Stimulated activated CD4-positive, alpha-beta T cell treated with anti-CD3 and anti-CD28 coated beads, Interleukin-1b, Interleukin-23, amount 100 ng/mL, for 4 hours (primary cell): Measurements from ENCODE around the gene HNRNPUL1.
"Not testable (repeated sequence)": the region's sequence is repeated elsewhere in the genome, so short reads cannot be mapped to it uniquely, and the experiment has no call there.

Source experiments
- DNase-seq, 2 donors: peaks; one replicate each; pipeline ENCODE4 v3.0.0-alpha.2; 2020; ENCODE audit warnings: low read depth in 2 of 2

The HNRNPUL1 gene

GRCh38 chr19:41276231-41276630 is 12.1 kb downstream of the HNRNPUL1 start:
- no peak for DNase-seq

- DNase-seq: no peak
Measured at GRCh38 chr19:41278478-41278877, 14.3 kb downstream of the HNRNPUL1 start.

- DNase-seq: no peak
Measured at GRCh38 chr19:41288673-41289530, 24.7 kb downstream of the HNRNPUL1 start.

GRCh38 chr19:41289814-41290213 is 25.6 kb downstream of the HNRNPUL1 start:
- not testable (repeated sequence) for DNase-seq

GRCh38 chr19:41294393-41294792 is 30.2 kb downstream of the HNRNPUL1 start:
- DNase-seq: no peak

GRCh38 chr19:41295499-41295898 is 31.3 kb downstream of the HNRNPUL1 start:
- DNase-seq: no peak

GRCh38 chr19:41296433-41296871 is 32.3 kb downstream of the HNRNPUL1 start:
- DNase-seq: no peak

- no peak for DNase-seq
Measured at GRCh38 chr19:41297628-41298347, 33.6 kb downstream of the HNRNPUL1 start.

GRCh38 chr19:41298348-41298964 is 34.3 kb downstream of the HNRNPUL1 start:
- DNase-seq: no peak

GRCh38 chr19:41299046-41299754 is 35.0 kb downstream of the HNRNPUL1 start:
- no peak for DNase-seq

GRCh38 chr19:41299755-41300089 is 35.5 kb downstream of the HNRNPUL1 start:
- no peak for DNase-seq

- no peak for DNase-seq
Measured at GRCh38 chr19:41300555-41300954, 36.4 kb downstream of the HNRNPUL1 start.

- peak; percentile 36 to 47 for DNase-seq
Measured at GRCh38 chr19:41302624-41303351, 38.6 kb downstream of the HNRNPUL1 start.

GRCh38 chr19:41303954-41304353 is 39.8 kb downstream of the HNRNPUL1 start:
- no peak for DNase-seq

- no peak for DNase-seq
Measured at GRCh38 chr19:41304706-41305483, 40.7 kb downstream of the HNRNPUL1 start.

- no peak for DNase-seq
Measured at GRCh38 chr19:41305927-41306793, 42.0 kb downstream of the HNRNPUL1 start.

- no peak for DNase-seq
Measured at GRCh38 chr19:41307090-41307875, 43.1 kb downstream of the HNRNPUL1 start.

- DNase-seq: no peak
Measured at GRCh38 chr19:41307954-41308449, 43.8 kb downstream of the HNRNPUL1 start.
